ENCODE data around the gene PLPP6. TPM values are rescaled to one million over a fixed set of nuclear protein-coding genes. Genes with fewer than 3 reads are reported as not detected.

The PLPP6 gene
- total RNA-seq, 2 experiments from 2014 or later: 5.2 to 6.0 TPM

GRCh38 chr9:4700091-4700490 lies 38.0 kb downstream of the PLPP6 start:
- CTCF ChIA-PET: no interaction called here
- POLR2A ChIA-PET: no interaction called here
- no peak overlapping the region for H3K27ac Mint-ChIP-seq
- H3K9me3 Mint-ChIP-seq (ENCODE audit: insufficient read depth): no peaks in the 10 kb centered on the region
- peaks cover 44% of the 10 kb centered on the region for H3K36me3 Mint-ChIP-seq (ENCODE audit: low read depth)
- no peak for ATAC-seq
- DNase-seq: no peak
- no peaks in the 10 kb centered on the region for H3K27me3 Mint-ChIP-seq (ENCODE audit: low read depth)
- no peaks in the 10 kb centered on the region for H3K4me1 Mint-ChIP-seq (ENCODE audit: low read depth)
- no peak overlapping the region for H3K4me3 Mint-ChIP-seq

- H3K4me3 Mint-ChIP-seq: no peak overlapping the region
- no peak for ATAC-seq
- H3K4me1 Mint-ChIP-seq (ENCODE audit: low read depth): no peaks in the 10 kb centered on the region
- H3K36me3 Mint-ChIP-seq (ENCODE audit: low read depth): peaks cover 45% of the 10 kb centered on the region
- no peak overlapping the region for H3K27ac Mint-ChIP-seq
- CTCF ChIA-PET: interaction anchor here (1.2 kb wide), 1 partner anchor 58 kb away, joined by 3 read pairs; no protein-coding TSS in a partner anchor
- DNase-seq: no peak
- no peaks in the 10 kb centered on the region for H3K9me3 Mint-ChIP-seq (ENCODE audit: insufficient read depth)
- H3K27me3 Mint-ChIP-seq (ENCODE audit: low read depth): no peaks in the 10 kb centered on the region
- POLR2A ChIA-PET: interaction anchor here (2.1 kb wide), 1 partner anchor 40 kb away, joined by 4 read pairs; no protein-coding TSS in a partner anchor
These were observed 38.8 kb downstream of the PLPP6 start for GRCh38 chr9:4700932-4701331.

DNA sequence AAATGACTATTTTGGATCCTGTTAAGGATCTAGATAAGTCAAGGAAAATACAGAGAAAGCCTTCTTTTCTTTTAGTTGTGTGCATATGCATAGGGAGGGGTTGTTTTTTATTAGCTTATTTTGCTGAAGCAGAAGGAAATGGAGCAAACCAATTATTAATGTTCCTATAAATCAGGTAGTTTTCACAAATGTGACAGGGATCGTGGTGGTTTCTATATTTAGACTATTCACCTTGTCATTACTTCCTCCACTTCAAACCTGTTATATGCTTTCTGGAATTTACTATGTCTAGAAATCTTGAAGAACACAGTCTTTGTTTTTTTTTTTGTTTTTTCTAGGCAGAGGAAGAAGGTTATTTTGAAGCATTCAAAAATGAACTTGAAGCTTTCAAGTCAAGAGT lies 39.4 kb downstream of the PLPP6 start:
- DNase-seq (no peak), ATAC-seq (no peak)
- ChIA-PET CTCF (interaction anchor here (1.2 kb wide), 1 partner anchor 58 kb away, joined by 3 read pairs; no protein-coding TSS in a partner anchor), POLR2A (interaction anchor here (2.1 kb wide), 1 partner anchor 39 kb away, joined by 4 read pairs; no protein-coding TSS in a partner anchor)
- Mint-ChIP-seq H3K27me3 (ENCODE audit: low read depth) (no peaks in the 10 kb centered on the region), H3K36me3 (ENCODE audit: low read depth) (peaks cover 51% of the 10 kb centered on the region), H3K27ac (no peak overlapping the region), H3K4me1 (ENCODE audit: low read depth) (no peaks in the 10 kb centered on the region), H3K9me3 (ENCODE audit: insufficient read depth) (no peaks in the 10 kb centered on the region), H3K4me3 (no peak overlapping the region)

DNA sequence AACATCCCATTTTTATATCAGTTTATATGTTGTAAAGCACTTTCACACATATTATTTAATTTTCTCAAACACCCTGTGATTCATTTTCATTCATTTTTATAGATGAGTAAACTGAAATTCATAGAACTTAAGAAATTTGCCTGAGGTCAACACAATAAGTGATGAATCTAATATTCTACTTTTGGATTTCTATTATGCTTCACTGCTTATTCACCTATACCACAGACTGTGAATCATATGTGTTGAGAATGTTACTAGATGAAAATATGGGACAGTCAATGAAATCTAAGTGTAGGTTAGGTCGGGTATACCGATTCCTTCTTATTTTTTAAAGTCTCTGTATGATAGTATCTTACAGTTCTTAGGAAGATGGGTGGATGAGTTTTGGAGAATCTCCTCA lies 42.0 kb downstream of the PLPP6 start:
- Mint-ChIP-seq H3K4me3 (no peak overlapping the region), H3K36me3 (ENCODE audit: low read depth) (peaks cover 56% of the 10 kb centered on the region), H3K27ac (no peak overlapping the region), H3K27me3 (ENCODE audit: low read depth) (no peaks in the 10 kb centered on the region), H3K4me1 (ENCODE audit: low read depth) (peaks cover 7% of the 10 kb centered on the region), H3K9me3 (ENCODE audit: insufficient read depth) (no peaks in the 10 kb centered on the region)
- ATAC-seq: no peak
- DNase-seq: no peak
- POLR2A ChIA-PET: no interaction called here
- CTCF ChIA-PET: no interaction called here

GRCh38 chr9:4706021-4706420 lies 43.9 kb downstream of the PLPP6 start:
- Mint-ChIP-seq H3K27ac (no peak overlapping the region), H3K4me3 (no peak overlapping the region), H3K4me1 (ENCODE audit: low read depth) (peaks cover 7% of the 10 kb centered on the region), H3K27me3 (ENCODE audit: low read depth) (no peaks in the 10 kb centered on the region), H3K36me3 (ENCODE audit: low read depth) (peaks cover 63% of the 10 kb centered on the region), H3K9me3 (ENCODE audit: insufficient read depth) (no peaks in the 10 kb centered on the region)
- no peak for DNase-seq
- ChIA-PET CTCF (interaction anchor here (0.9 kb wide), 1 partner anchor 21 kb away, joined by 3 read pairs; no protein-coding TSS in a partner anchor), POLR2A (no interaction called here)
- no peak for ATAC-seq

DNA sequence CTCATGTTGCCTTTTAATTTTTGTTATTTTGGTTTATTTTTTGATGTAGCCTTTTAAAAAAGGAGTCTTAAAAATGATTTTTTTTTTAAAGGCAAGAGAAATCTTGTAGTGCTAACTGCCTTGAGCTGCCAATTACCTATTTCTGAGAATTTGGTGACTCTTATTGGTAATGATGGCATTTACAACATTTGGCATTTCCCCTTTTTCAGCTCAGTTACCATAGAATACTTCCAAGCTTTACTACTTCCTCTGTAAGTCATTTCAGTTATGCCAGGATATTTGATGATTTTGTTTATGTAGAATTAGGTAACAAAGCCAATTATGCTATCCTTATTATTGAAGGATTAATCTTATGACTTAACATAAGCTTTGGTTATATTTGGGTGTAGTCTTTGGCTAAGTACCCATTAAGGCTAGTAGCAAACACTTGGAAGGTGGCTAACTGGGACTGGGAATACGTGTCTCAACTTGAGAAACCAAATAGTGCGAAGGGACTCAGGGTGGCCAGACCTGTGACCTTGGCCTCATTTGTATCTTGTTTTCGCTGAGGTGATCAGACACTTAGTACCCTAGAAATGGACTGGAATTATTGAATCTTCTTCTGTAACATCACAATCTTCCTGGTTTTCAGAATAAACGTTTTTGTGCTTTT lies 45.0 kb downstream of the PLPP6 start:
- ATAC-seq (no peak), DNase-seq (no peak)
- CTCF ChIA-PET: interaction anchor here (0.7 to 1.4 kb wide), 2 partner anchors 33 to 401 kb away, joined by 3 to 6 read pairs; no protein-coding TSS in a partner anchor
- Mint-ChIP-seq H3K27me3 (ENCODE audit: low read depth) (no peaks in the 10 kb centered on the region), H3K9me3 (ENCODE audit: insufficient read depth) (no peaks in the 10 kb centered on the region), H3K4me3 (no peak overlapping the region), H3K36me3 (ENCODE audit: low read depth) (peaks cover 56% of the 10 kb centered on the region), H3K27ac (no peak overlapping the region), H3K4me1 (ENCODE audit: low read depth) (peaks cover 7% of the 10 kb centered on the region)
- POLR2A ChIA-PET: no interaction called here

GRCh38 chr9:4709380-4709779 lies 47.3 kb downstream of the PLPP6 start:
- DNase-seq (no peak), ATAC-seq (no peak)
- Mint-ChIP-seq H3K27ac (no peak overlapping the region), H3K9me3 (ENCODE audit: insufficient read depth) (no peaks in the 10 kb centered on the region), H3K27me3 (ENCODE audit: low read depth) (no peaks in the 10 kb centered on the region), H3K4me1 (ENCODE audit: low read depth) (peaks cover 7% of the 10 kb centered on the region), H3K36me3 (ENCODE audit: low read depth) (peaks cover 52% of the 10 kb centered on the region), H3K4me3 (no peak overlapping the region)
- POLR2A ChIA-PET: no interaction called here
- CTCF ChIA-PET: no interaction called here

GRCh38 chr9:4713849-4714248 lies 51.8 kb downstream of the PLPP6 start:
- no peak for ATAC-seq
- Mint-ChIP-seq H3K4me1 (ENCODE audit: low read depth) (no peaks in the 10 kb centered on the region), H3K27me3 (ENCODE audit: low read depth) (no peaks in the 10 kb centered on the region), H3K36me3 (ENCODE audit: low read depth) (peaks cover 56% of the 10 kb centered on the region), H3K27ac (no peak overlapping the region), H3K4me3 (no peak overlapping the region), H3K9me3 (ENCODE audit: insufficient read depth) (no peaks in the 10 kb centered on the region)
- ChIA-PET POLR2A (no interaction called here), CTCF (interaction anchor here (0.9 kb wide), 1 partner anchor 45 kb away, joined by 3 read pairs; no protein-coding TSS in a partner anchor)
- DNase-seq: no peak

GRCh38 chr9:4714266-4715016 lies 52.3 kb downstream of the PLPP6 start:
- no peak overlapping the region for H3K27ac Mint-ChIP-seq
- ChIA-PET CTCF (interaction anchor here (0.7 kb wide), 1 partner anchor 36 kb away, joined by 3 read pairs; no protein-coding TSS in a partner anchor), POLR2A (no interaction called here)
- H3K27me3 Mint-ChIP-seq (ENCODE audit: low read depth): no peaks in the 10 kb centered on the region
- H3K9me3 Mint-ChIP-seq (ENCODE audit: insufficient read depth): no peaks in the 10 kb centered on the region
- ATAC-seq: no peak
- H3K4me3 Mint-ChIP-seq: no peak overlapping the region
- DNase-seq: no peak
- no peaks in the 10 kb centered on the region for H3K4me1 Mint-ChIP-seq (ENCODE audit: low read depth)
- peaks cover 55% of the 10 kb centered on the region for H3K36me3 Mint-ChIP-seq (ENCODE audit: low read depth)

Other genes with a start within 250 kb of the PLPP6 start
- gene SLC1A1, start 171.8 kb upstream of the PLPP6 start, total RNA-seq: under 1 TPM in 1 of 2 experiments, not detected in 1; 0.13 TPM
- under 1 TPM; 0.29 to 0.76 TPM for gene SPATA6L, start 4.2 kb downstream of the PLPP6 start, total RNA-seq
- 1 to 10 TPM; 8.0 to 8.9 TPM for gene CDC37L1, start 17.3 kb downstream of the PLPP6 start, total RNA-seq
- 10 to 100 TPM; 34.8 to 35.4 TPM for gene AK3, start 78.9 kb downstream of the PLPP6 start, total RNA-seq
- gene RCL1, start 130.7 kb downstream of the PLPP6 start, total RNA-seq: 10 to 100 TPM; 16.8 TPM